PC-9 (cell line): ENCODE results near the gene DLGAP3. TPM values are rescaled to one million over a fixed set of nuclear protein-coding genes. Genes with fewer than 3 reads are reported as not detected.

Experiments used
- BruUV-seq: library from RNA; stranded (reverse); fragments of 400-500 nt; replicated peaks from 2 replicates; lab custom pipeline; 2021; lab: Mats Ljungman, UMichigan
- CTCF ChIA-PET: fragments of 300-600 bp; sonication (Branson Sonifier 250); formaldehyde crosslinking; loops from one replicate; lab custom pipeline; 2022; ENCODE audit warnings: antibody characterized with exemption; lab: Charles Lee
- POLR2A ChIA-PET: fragments of 300-600 bp; sonication (Branson Sonifier 250); formaldehyde crosslinking; loops from one replicate; lab custom pipeline; 2022; ENCODE audit warnings: antibody characterized with exemption; ENCODE audit not compliant: unreplicated experiment; lab: Charles Lee
- DNase-seq, 2 experiments: peaks; one replicate each; pipeline versions ENCODE4 v3.0.0 to v3.0.0-alpha.2; 2015 to 2022; ENCODE audit warnings: mixed read lengths in 1 of 2
- H2AFZ ChIP-seq: fragments of 200-600 bp; sonication (generic); 2 replicates; pipeline ENCODE4 v1.8.1; 2017; ENCODE audit warnings: antibody characterized with exemption
- H3F3A ChIP-seq: fragments of 200-600 bp; sonication (generic); 2 replicates; pipeline ENCODE4 v1.8.1; 2017; ENCODE audit warnings: antibody characterized with exemption, mild to moderate bottlenecking, low read depth; ENCODE audit not compliant: insufficient read depth
- H3K27ac ChIP-seq: fragments of 200-600 bp; sonication (generic); 2 replicates; pipeline ENCODE4 v1.6.1; 2016; ENCODE audit warnings: mixed run types
- H3K27me3 ChIP-seq: fragments of 200-600 bp; sonication (generic); 2 replicates; pipeline ENCODE4 v1.6.1; 2016; ENCODE audit warnings: low read depth, mixed run types; ENCODE audit not compliant: insufficient read depth
- H3K36me3 ChIP-seq: fragments of 200-600 bp; sonication (generic); 2 replicates; pipeline ENCODE4 v1.6.1; 2016; ENCODE audit warnings: low read depth, mixed run types
- H3K4me1 ChIP-seq: fragments of 200-600 bp; sonication (generic); replicated peaks from 2 replicates; pipeline ENCODE4 v1.6.1; 2016; ENCODE audit warnings: mixed run types; ENCODE audit not compliant: insufficient read depth
- H3K4me2 ChIP-seq: fragments of 200-600 bp; sonication (generic); 2 replicates; pipeline ENCODE4 v1.6.1; 2017; ENCODE audit warnings: mixed run types
- H3K4me3 ChIP-seq: fragments of 200-600 bp; sonication (generic); 2 replicates; pipeline ENCODE4 v1.6.1; 2016; ENCODE audit warnings: mixed run types
- H3K79me2 ChIP-seq: fragments of 200-600 bp; sonication (generic); 2 replicates; pipeline ENCODE4 v1.6.1; 2017; ENCODE audit warnings: low read depth, mixed run types
- H3K9me2 ChIP-seq: fragments of 200-600 bp; sonication (generic); 2 replicates; pipeline ENCODE4 v1.8.1; 2017; ENCODE audit warnings: mild to moderate bottlenecking; ENCODE audit not compliant: insufficient read depth
- H3K9me3 ChIP-seq: fragments of 200-600 bp; sonication (generic); 2 replicates; pipeline ENCODE4 v1.8.1; 2016; ENCODE audit warnings: low read depth; ENCODE audit not compliant: insufficient read depth
- H4K20me1 ChIP-seq: fragments of 200-600 bp; sonication (generic); 2 replicates; pipeline ENCODE4 v1.8.1; 2017; ENCODE audit not compliant: insufficient read depth
- CTCF ChIP-seq: fragments of 200-600 bp; sonication (generic); conservative IDR thresholded peaks from 2 replicates; pipeline ENCODE4 v1.6.1; 2017; ENCODE audit warnings: mixed run types, antibody characterized with exemption, mild to moderate bottlenecking, moderate library complexity
- EZH2 ChIP-seq: fragments of 200-600 bp; sonication (generic); IDR thresholded peaks from 2 replicates; pipeline ENCODE4 v1.8.0; 2017; ENCODE audit warnings: antibody characterized with exemption, low read depth
- intact Hi-C: fragments of 100-400 bp; cut with micrococcal nuclease; formaldehyde crosslinking; loops from one replicate; pipeline ENCODE4 v1.10.0; 2022; ENCODE audit not compliant: unreplicated experiment
- total RNA-seq: library from RNA; stranded (reverse); gene quantifications from 2 replicates; pipeline ENCODE4 v1.2.3, GENCODE V29; 2021

The DLGAP3 gene
- total RNA-seq, 1 experiment from 2014 or later: not detected

- Histone ChIP-seq H3K27ac (no peak overlapping the region), H2AFZ (no peak overlapping the region), H3K4me1 (no peaks in the 10 kb centered on the region), H3F3A (no peaks in the 10 kb centered on the region), H3K9me2 (no peaks in the 10 kb centered on the region), H3K4me2 (no peak overlapping the region), H3K9me3 (no peaks in the 10 kb centered on the region), H3K79me2 (no peaks in the 10 kb centered on the region), H3K4me3 (no peak overlapping the region), H4K20me1 (no peaks in the 10 kb centered on the region), H3K27me3 (peaks cover 93% of the 10 kb centered on the region), H3K36me3 (no peaks in the 10 kb centered on the region)
- POLR2A ChIA-PET: no interaction called here
- TF ChIP-seq CTCF: no peak
- TF ChIP-seq EZH2: no peak
- no peak for DNase-seq
- CTCF ChIA-PET: no interaction called here
- intact Hi-C loops: no loop called here
- BruUV-seq: no TSS peak
These were observed 21.9 kb downstream of the DLGAP3 start for GRCh38 chr1:34907487-34908090.

- H3K9me3 ChIP-seq: no peaks in the 10 kb centered on the region
These were observed 22.7 kb downstream of the DLGAP3 start for GRCh38 chr1:34906756-34907155.

GRCh38 chr1:34906222-34906621, 23.2 kb downstream of the DLGAP3 start:
- intact Hi-C loops: no loop called here
- no peak for DNase-seq
- Histone ChIP-seq H2AFZ (no peak overlapping the region), H3K79me2 (no peaks in the 10 kb centered on the region), H3K4me3 (no peak overlapping the region), H3K36me3 (no peaks in the 10 kb centered on the region), H3K27me3 (peaks cover 93% of the 10 kb centered on the region), H3K4me2 (no peak overlapping the region), H3K4me1 (no peaks in the 10 kb centered on the region), H3K27ac (no peak overlapping the region), H4K20me1 (no peaks in the 10 kb centered on the region), H3K9me3 (no peaks in the 10 kb centered on the region), H3K9me2 (no peaks in the 10 kb centered on the region), H3F3A (no peaks in the 10 kb centered on the region)
- ChIA-PET CTCF (no interaction called here), POLR2A (no interaction called here)
- TF ChIP-seq EZH2 (no peak), CTCF (no peak)
- no TSS peak for BruUV-seq

More at GRCh38 chr1:34906756-34907155, 22.7 kb downstream of the DLGAP3 start:
- no peaks in the 10 kb centered on the region for H3F3A ChIP-seq
- H3K27me3 ChIP-seq: peaks cover 93% of the 10 kb centered on the region
- no peak overlapping the region for H3K4me3 ChIP-seq
- H3K4me1 ChIP-seq: no peaks in the 10 kb centered on the region
- H3K4me2 ChIP-seq: no peak overlapping the region
- no peaks in the 10 kb centered on the region for H3K9me2 ChIP-seq
- intact Hi-C loops: no loop called here
- DNase-seq: no peak
- ChIA-PET CTCF (no interaction called here), POLR2A (no interaction called here)
- H4K20me1 ChIP-seq: no peaks in the 10 kb centered on the region
- no peak for TF ChIP-seq CTCF
- no peak for TF ChIP-seq EZH2
- H3K79me2 ChIP-seq: no peaks in the 10 kb centered on the region
- no peak overlapping the region for H2AFZ ChIP-seq
- BruUV-seq: no TSS peak
- H3K27ac ChIP-seq: no peak overlapping the region
- no peaks in the 10 kb centered on the region for H3K36me3 ChIP-seq
